ENCODE results near the gene GRB14. TPM values are rescaled to one million over a fixed set of nuclear protein-coding genes. Genes with fewer than 3 reads are reported as not detected.

GRB14 gene
- total RNA-seq, 1 experiment from 2014 or later: 6.3 TPM

GRCh38 chr2:164565359-164565758 is 55.9 kb downstream of the GRB14 start:
- no peak overlapping the region for H3K4me2 ChIP-seq (ENCODE audit: low read length)
- H4K20me1 ChIP-seq (ENCODE audit: insufficient read depth): no peaks in the 10 kb centered on the region
- intact Hi-C loops (cut with micrococcal nuclease): no loop called here
- no peaks in the 10 kb centered on the region for H3K4me1 ChIP-seq (ENCODE audit: control insufficient read depth in 1 of 2, insufficient read depth in 2 of 2, low read length in 2 of 2)
- CTCF ChIA-PET: no interaction called here
- no peak overlapping the region for H2AFZ ChIP-seq (ENCODE audit: low read depth, low read length, poor library complexity, severe bottlenecking)
- TF ChIP-seq CEBPB (IDR thresholded peaks at IDR 0.05; ENCODE audit: low read depth) (no peak), EZH2 (IDR thresholded peaks at IDR 0.05) (no peak), ELF1 (IDR thresholded peaks at IDR 0.05; ENCODE audit: borderline replicate concordance, low read depth) (no peak), EZH2phosphoT487 (IDR thresholded peaks at IDR 0.05; ENCODE audit: borderline replicate concordance) (no peak), SP1 (IDR thresholded peaks at IDR 0.05; ENCODE audit: low read depth) (no peak), CBX3 (IDR thresholded peaks at IDR 0.05; ENCODE audit: low read depth) (no peak), RAD21 (IDR thresholded peaks at IDR 0.05; ENCODE audit: low read depth) (no peak), REST (IDR thresholded peaks at IDR 0.05; ENCODE audit: low read depth) (no peak), ZBTB33 (IDR thresholded peaks at IDR 0.05; ENCODE audit: extremely low read depth, insufficient replicate concordance, low read length) (no peak), SRF (IDR thresholded peaks at IDR 0.05; ENCODE audit: low read depth) (no peak), POLR2AphosphoS5 (IDR thresholded peaks at IDR 0.05; ENCODE audit: low read depth, low read length) (no peak), YY1 (IDR thresholded peaks at IDR 0.05; ENCODE audit: extremely low read depth, insufficient replicate concordance, low read depth, low read length) (no peak), ZNF274 (IDR thresholded peaks at IDR 0.05; ENCODE audit: low read depth, low read length) (no peak), TCF7L2 (IDR thresholded peaks at IDR 0.05; ENCODE audit: borderline replicate concordance, extremely low read depth, insufficient read depth, insufficient read length) (no peak), JUND (IDR thresholded peaks at IDR 0.05) (no peak), EGR1 (IDR thresholded peaks at IDR 0.05; ENCODE audit: low read depth) (no peak)
- TF ChIP-seq, protein P1, sequence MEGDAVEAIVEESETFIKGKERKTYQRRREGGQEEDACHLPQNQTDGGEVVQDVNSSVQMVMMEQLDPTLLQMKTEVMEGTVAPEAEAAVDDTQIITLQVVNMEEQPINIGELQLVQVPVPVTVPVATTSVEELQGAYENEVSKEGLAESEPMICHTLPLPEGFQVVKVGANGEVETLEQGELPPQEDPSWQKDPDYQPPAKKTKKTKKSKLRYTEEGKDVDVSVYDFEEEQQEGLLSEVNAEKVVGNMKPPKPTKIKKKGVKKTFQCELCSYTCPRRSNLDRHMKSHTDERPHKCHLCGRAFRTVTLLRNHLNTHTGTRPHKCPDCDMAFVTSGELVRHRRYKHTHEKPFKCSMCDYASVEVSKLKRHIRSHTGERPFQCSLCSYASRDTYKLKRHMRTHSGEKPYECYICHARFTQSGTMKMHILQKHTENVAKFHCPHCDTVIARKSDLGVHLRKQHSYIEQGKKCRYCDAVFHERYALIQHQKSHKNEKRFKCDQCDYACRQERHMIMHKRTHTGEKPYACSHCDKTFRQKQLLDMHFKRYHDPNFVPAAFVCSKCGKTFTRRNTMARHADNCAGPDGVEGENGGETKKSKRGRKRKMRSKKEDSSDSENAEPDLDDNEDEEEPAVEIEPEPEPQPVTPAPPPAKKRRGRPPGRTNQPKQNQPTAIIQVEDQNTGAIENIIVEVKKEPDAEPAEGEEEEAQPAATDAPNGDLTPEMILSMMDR (IDR thresholded peaks at IDR 0.05 in 2 of 3, conservative IDR thresholded peaks at IDR 0.05 in 1 of 3; ENCODE audit: borderline replicate concordance in 1 of 3, insufficient read depth in 1 of 3, low read depth in 2 of 3, low read length in 2 of 3): no peak
- H3K9me2 ChIP-seq (ENCODE audit: insufficient read depth): no peaks in the 10 kb centered on the region
- ATAC-seq (no peak), DNase-seq (ENCODE audit: low read depth, low spot score) (no peak)
- H3K36me3 ChIP-seq (ENCODE audit: control insufficient read depth in 1 of 2, insufficient read depth in 2 of 2, low read length in 2 of 2): no peaks in the 10 kb centered on the region
- BruUV-seq (replicated peaks): no TSS peak
- RAD21 ChIA-PET (ENCODE audit: low non-redundant PET in 1 of 2, low total read pairs in 2 of 2, uncharacterized antibody in 2 of 2, unreplicated experiment in 2 of 2): no interaction called here
- H3K79me2 ChIP-seq (ENCODE audit: insufficient read depth, low read length): no peaks in the 10 kb centered on the region
- no peaks in the 10 kb centered on the region for H3K27me3 ChIP-seq (ENCODE audit: insufficient read depth, low read length)
- H3K9ac ChIP-seq (ENCODE audit: low read length): no peak overlapping the region
- POLR2A ChIA-PET: no interaction called here
- H3K27ac ChIP-seq (ENCODE audit: low read depth, low read length): no peak overlapping the region
- H3K9me3 ChIP-seq (ENCODE audit: control insufficient read depth in 1 of 2, insufficient read depth in 1 of 2, low read depth in 1 of 2, low read length in 2 of 2): no peaks in the 10 kb centered on the region
- no peak overlapping the region for H3K4me3 ChIP-seq (replicated peaks in 1 of 2; ENCODE audit: low read depth in 1 of 2, low read length in 2 of 2)

Measured in HCT116 (cell line).